GM12891 (cell line): ENCODE measurements around the gene CCDC63.

Experiments
- PAX5 ChIP-seq: IDR thresholded peaks from 2 replicates; pipeline ENCODE4 v1.6.1; 2011; ENCODE audit warnings: low read length, moderate library complexity, mild to moderate bottlenecking; ENCODE audit not compliant: insufficient read depth, severe bottlenecking
- POLR2AphosphoS5 ChIP-seq: IDR thresholded peaks from 2 replicates; pipeline ENCODE4 v1.6.1; 2011; ENCODE audit warnings: low read depth, low read length, control low read depth

DNA sequence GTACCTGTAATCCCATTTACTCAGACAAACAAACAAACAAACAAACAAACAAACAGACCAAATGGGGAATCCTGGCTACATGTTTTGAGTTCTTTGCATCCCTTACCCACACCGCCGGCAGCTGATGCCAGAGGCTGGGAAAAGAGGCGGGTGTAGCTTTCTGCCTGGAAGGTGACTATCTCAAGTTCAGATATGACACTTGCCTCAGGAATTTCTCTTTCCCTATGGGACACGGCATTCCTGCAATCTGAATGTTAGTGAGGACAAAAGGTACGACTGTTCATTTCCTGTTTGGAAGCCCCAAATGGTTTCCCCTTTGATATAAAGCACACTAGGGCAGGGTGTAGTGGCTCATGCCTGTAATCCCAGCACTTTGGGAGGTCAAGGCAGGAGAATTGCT is 70.7 kb downstream of the CCDC63 start:
- TF ChIP-seq POLR2AphosphoS5 (no peak), PAX5 (no peak)
